Lower leg skin (tissue), 3 donors: ENCODE data around the gene UBASH3A.

Source experiments
- CTCF ChIP-seq, 3 donors: fragments of 450-650 bp; IDR thresholded peaks; one replicate each; pipeline ENCODE4 v1.5.1; 2016; ENCODE audit warnings: antibody characterized with exemption in 3 of 3, mild to moderate bottlenecking in 3 of 3, moderate library complexity in 2 of 3
- POLR2A ChIP-seq, 2 donors: fragments of 450-650 bp; IDR thresholded peaks; one replicate each; pipeline ENCODE4 v1.6.1; 2016 to 2017; ENCODE audit warnings: antibody characterized with exemption in 2 of 2, mild to moderate bottlenecking in 1 of 2, moderate library complexity in 1 of 2

DNA sequence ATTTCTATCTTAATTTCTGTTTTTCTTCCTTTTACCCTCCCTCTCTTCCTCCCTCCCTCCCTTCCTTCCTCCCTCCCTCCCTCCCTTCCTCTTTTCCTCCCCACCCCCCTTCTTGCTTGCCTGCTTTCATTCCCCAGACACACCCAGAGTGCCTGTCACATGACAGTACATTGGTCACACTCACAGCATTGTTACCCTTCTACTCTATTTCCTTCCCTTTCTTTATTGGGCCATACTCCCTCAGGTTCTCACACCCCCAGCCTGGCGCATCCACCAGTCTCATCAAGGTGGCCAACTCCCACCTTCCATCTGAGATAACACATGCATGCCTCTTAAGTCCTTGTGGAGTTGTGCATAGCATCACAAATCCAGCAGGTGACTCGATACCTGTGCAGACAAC, 18.7 kb upstream of the UBASH3A start:
- TF ChIP-seq CTCF (IDR thresholded peaks at IDR 0.05) (no peak), POLR2A (IDR thresholded peaks at IDR 0.05) (no peak)
